Kidney glomerular epithelial cell (primary cell): Measurements from ENCODE around the gene JPH2.
"Not testable (repeated sequence)": the region's sequence is repeated elsewhere in the genome, so short reads cannot be mapped to it uniquely, and the experiment has no call there.

Source experiments
- DNase-seq: peaks from one replicate; lab custom pipeline; 2025; lab: John Stamatoyannopoulos, UW

Gene JPH2

GRCh38 chr20:44211177-44212039 is 24.4 kb upstream of the JPH2 start:
- peak; percentile 17 for DNase-seq

- peak; percentile 98 for DNase-seq
These were observed 23.6 kb upstream of the JPH2 start, which contains the start of gene OSER1 for GRCh38 chr20:44210406-44211176. OSER1 (minus strand) TSS chr20:44210771; CDS start chr20:44206957, 3,814 bp downstream.

GRCh38 chr20:44209686-44210405 is 22.9 kb upstream of the JPH2 start:
- DNase-seq: no peak

GRCh38 chr20:44208770-44209169 is 21.8 kb upstream of the JPH2 start:
- DNase-seq: no peak

- DNase-seq: no peak
These were observed 21.2 kb upstream of the JPH2 start for GRCh38 chr20:44208165-44208564.

GRCh38 chr20:44207126-44207723 is 20.2 kb upstream of the JPH2 start:
- DNase-seq: no peak

- no peak for DNase-seq
These were observed 19.1 kb upstream of the JPH2 start for GRCh38 chr20:44206132-44206531.

GRCh38 chr20:44204832-44205215 is 17.8 kb upstream of the JPH2 start:
- DNase-seq: no peak

GRCh38 chr20:44204156-44204831 is 17.3 kb upstream of the JPH2 start:
- DNase-seq: peak; percentile 90

GRCh38 chr20:44203161-44203560 is 16.2 kb upstream of the JPH2 start:
- DNase-seq: no peak

- no peak for DNase-seq
These were observed 14.0 kb upstream of the JPH2 start for GRCh38 chr20:44200983-44201382.

- no peak for DNase-seq
These were observed 13.4 kb upstream of the JPH2 start for GRCh38 chr20:44200371-44200770.

GRCh38 chr20:44199877-44200276 is 12.9 kb upstream of the JPH2 start:
- DNase-seq: no peak

- no peak for DNase-seq
These were observed 11.9 kb upstream of the JPH2 start for GRCh38 chr20:44198872-44199271.

- no peak for DNase-seq
These were observed 9.3 kb upstream of the JPH2 start for GRCh38 chr20:44196271-44196670.

- DNase-seq: no peak
These were observed 8.6 kb upstream of the JPH2 start for GRCh38 chr20:44195605-44196004.

GRCh38 chr20:44193801-44194200 is 6.8 kb upstream of the JPH2 start:
- no peak for DNase-seq

GRCh38 chr20:44191640-44192039 is 4.7 kb upstream of the JPH2 start:
- DNase-seq: not testable (repeated sequence)

- DNase-seq: peak; percentile 80
These were observed 3.3 kb upstream of the JPH2 start for GRCh38 chr20:44190197-44190852.

GRCh38 chr20:44188752-44189151 is 1.8 kb upstream of the JPH2 start:
- DNase-seq: no peak
